ENCODE data around the gene SEC22A. TPM values are rescaled to one million over a fixed set of nuclear protein-coding genes. Genes with fewer than 3 reads are reported as not detected.
"Not testable (repeated sequence)": the region's sequence is repeated elsewhere in the genome, so short reads cannot be mapped to it uniquely, and the experiment has no call there.

Gene SEC22A
- total RNA-seq, 1 donor: 41.9 TPM

GRCh38 chr3:123236902-123237301 lies 35.2 kb downstream of the SEC22A start:
- DNase-seq (ENCODE audit: low read depth): no peak
- TF ChIP-seq CTCF (IDR thresholded peaks at IDR 0.05; ENCODE audit: insufficient read depth, low read depth, low read length): no peak
- no peak overlapping the region for H3K4me3 ChIP-seq (ENCODE audit: low read depth, low read length)

- DNase-seq (ENCODE audit: low read depth); H3K4me3 ChIP-seq (ENCODE audit: low read depth, low read length): not testable (repeated sequence)
These were observed 37.4 kb downstream of the SEC22A start for GRCh38 chr3:123239186-123239585.

- no peak for DNase-seq (ENCODE audit: low read depth)
- H3K4me3 ChIP-seq (ENCODE audit: low read depth, low read length): no peak overlapping the region
- no peak for TF ChIP-seq CTCF (IDR thresholded peaks at IDR 0.05; ENCODE audit: insufficient read depth, low read depth, low read length)
These were observed 38.0 kb downstream of the SEC22A start for GRCh38 chr3:123239756-123240155.

GRCh38 chr3:123244128-123244527 lies 42.4 kb downstream of the SEC22A start:
- no peak overlapping the region for H3K4me3 ChIP-seq (ENCODE audit: low read depth, low read length)
- DNase-seq (ENCODE audit: low read depth): no peak
- no peak for TF ChIP-seq CTCF (IDR thresholded peaks at IDR 0.05; ENCODE audit: insufficient read depth, low read depth, low read length)

- no peak for TF ChIP-seq CTCF (IDR thresholded peaks at IDR 0.05; ENCODE audit: insufficient read depth, low read depth, low read length)
- DNase-seq (ENCODE audit: low read depth): no peak
- H3K4me3 ChIP-seq (ENCODE audit: low read depth, low read length): no peak overlapping the region
These were observed 45.1 kb downstream of the SEC22A start for GRCh38 chr3:123246866-123247265.

GRCh38 chr3:123256256-123256655 lies 54.5 kb downstream of the SEC22A start:
- no peak for DNase-seq (ENCODE audit: low read depth)
- TF ChIP-seq CTCF (IDR thresholded peaks at IDR 0.05; ENCODE audit: insufficient read depth, low read depth, low read length): no peak
- H3K4me3 ChIP-seq (ENCODE audit: low read depth, low read length): no peak overlapping the region

GRCh38 chr3:123258359-123258758 lies 56.6 kb downstream of the SEC22A start:
- TF ChIP-seq CTCF (IDR thresholded peaks at IDR 0.05; ENCODE audit: insufficient read depth, low read depth, low read length): no peak
- no peak for DNase-seq (ENCODE audit: low read depth)
- no peak overlapping the region for H3K4me3 ChIP-seq (ENCODE audit: low read depth, low read length)
